ENCODE data around the gene ATG2B.
"Not testable (repeated sequence)": the region's sequence is repeated elsewhere in the genome, so short reads cannot be mapped to it uniquely, and the experiment has no call there.

ATG2B gene

GRCh38 chr14:96252323-96252998 is 110.7 kb downstream of the ATG2B start:
- no peak for DNase-seq (ENCODE audit: low spot score)

GRCh38 chr14:96251656-96252155 is 111.4 kb downstream of the ATG2B start:
- no peak for DNase-seq (ENCODE audit: low spot score)

GRCh38 chr14:96250485-96250884 is 112.7 kb downstream of the ATG2B start:
- no peak for DNase-seq (ENCODE audit: low spot score)

- DNase-seq (ENCODE audit: low spot score): no peak
Measured at GRCh38 chr14:96249029-96249428, 114.1 kb downstream of the ATG2B start.

DNA sequence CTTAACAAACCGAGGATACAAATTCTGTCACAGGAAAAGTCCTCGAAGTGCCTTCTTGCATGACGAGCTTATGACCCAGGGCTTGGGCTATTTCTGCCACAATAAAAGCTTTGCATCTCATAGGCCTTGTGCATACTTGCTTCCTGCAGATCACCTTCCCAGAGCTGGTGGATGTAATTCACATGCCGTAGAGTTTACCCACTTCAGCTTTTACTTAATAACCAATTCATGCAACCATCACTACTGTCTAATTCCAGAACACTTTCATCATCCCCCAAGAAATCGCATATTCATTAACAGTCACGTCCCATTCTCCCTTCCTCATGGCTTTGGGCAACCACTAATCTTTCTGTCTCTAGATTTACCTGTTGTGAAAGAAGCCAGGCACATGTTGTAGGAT is 116.1 kb downstream of the ATG2B start:
- no peak for DNase-seq (ENCODE audit: low spot score)

DNA sequence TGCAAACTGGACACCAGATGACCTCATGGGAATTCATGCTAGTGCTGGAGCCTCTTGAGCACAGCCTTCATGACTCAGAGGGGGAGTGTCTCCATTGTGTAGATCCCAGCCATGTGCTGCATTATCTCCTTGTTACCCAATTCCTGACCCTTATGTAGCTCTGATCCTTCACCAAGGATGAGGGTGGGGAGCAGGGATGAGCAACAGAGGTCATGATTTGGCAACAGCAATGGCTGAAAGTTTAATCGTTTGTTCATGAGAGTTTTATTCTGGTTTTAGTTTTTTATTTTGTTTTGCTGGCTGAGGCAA is 116.6 kb downstream of the ATG2B start:
- DNase-seq (ENCODE audit: low spot score): no peak

DNA sequence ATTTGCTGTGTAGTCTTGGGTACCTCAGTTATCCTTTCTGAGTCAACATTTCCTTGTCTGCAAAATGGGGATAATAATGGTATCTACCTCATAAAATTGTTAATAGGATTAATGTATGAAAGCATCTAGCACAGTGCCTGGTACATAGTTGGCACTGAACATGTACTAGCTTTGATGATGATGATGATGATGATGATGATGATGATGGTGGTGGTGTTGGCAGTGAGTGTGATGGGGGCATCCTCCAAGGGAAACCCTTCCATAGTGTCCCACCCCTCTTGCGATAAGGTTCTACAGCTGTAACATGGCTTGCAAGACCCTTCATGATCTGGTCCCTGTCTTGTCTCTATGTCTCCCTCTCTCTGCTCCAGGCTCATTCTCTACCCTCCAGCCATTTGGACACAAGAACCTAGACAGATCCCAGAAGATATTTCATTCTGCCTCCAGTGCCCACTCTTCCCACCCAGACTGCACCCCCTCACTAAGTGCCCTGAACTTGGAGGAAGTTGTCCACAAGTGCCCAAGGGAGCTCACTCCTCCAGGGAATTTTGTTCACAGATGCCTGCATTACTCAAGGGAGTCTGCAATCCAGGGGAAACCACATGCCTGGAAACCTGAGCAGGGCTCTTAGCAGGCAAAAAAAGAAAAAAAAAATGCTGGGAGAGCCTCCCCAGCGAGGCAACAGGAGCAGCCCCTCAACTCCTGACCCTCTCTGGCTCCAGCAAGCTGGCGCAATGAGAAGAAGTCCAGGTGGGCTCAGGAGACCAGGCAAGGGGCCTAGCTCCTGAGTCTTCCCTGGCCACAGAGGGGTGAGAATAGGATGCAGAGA is 117.2 kb downstream of the ATG2B start:
- no peak for DNase-seq (ENCODE audit: low spot score)

DNA sequence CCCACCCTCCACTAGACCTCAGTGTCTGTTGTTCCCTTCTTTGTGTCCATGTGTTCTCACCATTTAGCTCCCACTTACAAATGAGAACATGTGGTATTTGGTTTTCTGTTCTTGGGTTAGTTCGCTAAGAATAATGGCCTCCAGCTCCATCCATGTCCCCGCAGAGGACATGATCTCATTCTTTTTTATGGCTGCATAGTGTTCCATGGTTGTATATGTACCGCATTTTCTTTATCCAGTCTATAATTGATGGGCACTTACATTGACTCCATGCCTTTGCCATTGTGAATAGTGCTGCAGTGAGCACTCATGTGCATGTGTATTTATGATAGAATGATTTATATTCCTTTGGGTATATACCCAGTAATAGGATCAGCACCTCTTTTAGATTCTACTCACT is 118.1 kb downstream of the ATG2B start:
- not testable (repeated sequence) for DNase-seq (ENCODE audit: low spot score)

- DNase-seq (ENCODE audit: low spot score): no peak
Measured at GRCh38 chr14:96243785-96244184, 119.4 kb downstream of the ATG2B start.

DNA sequence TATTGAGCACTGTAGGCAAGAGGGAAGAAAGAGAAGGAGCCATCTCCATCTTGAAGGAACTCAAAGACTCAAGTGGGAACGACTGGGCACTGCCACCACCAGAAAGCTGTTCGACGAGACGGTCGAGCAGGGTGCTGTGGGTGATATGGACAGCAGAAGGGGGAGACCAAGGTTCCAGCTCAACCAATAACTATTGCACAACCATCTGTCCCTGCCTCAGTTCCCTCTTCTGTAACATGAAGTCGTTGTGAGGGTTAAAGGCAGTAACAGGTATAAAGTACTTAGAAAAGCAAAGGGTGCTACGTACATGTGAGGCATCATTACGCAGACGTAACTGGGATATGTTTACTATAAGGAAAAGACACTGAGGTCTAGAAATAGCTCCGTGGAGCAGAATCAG is 121.0 kb downstream of the ATG2B start:
- no peak for DNase-seq (ENCODE audit: low spot score)

DNA sequence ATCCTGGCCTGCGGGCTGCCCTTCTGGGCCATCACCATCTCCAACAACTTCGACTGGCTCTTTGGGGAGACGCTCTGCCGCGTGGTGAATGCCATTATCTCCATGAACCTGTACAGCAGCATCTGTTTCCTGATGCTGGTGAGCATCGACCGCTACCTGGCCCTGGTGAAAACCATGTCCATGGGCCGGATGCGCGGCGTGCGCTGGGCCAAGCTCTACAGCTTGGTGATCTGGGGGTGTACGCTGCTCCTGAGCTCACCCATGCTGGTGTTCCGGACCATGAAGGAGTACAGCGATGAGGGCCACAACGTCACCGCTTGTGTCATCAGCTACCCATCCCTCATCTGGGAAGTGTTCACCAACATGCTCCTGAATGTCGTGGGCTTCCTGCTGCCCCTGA is 122.5 kb downstream of the ATG2B start:
- DNase-seq (ENCODE audit: low spot score): no peak

DNA sequence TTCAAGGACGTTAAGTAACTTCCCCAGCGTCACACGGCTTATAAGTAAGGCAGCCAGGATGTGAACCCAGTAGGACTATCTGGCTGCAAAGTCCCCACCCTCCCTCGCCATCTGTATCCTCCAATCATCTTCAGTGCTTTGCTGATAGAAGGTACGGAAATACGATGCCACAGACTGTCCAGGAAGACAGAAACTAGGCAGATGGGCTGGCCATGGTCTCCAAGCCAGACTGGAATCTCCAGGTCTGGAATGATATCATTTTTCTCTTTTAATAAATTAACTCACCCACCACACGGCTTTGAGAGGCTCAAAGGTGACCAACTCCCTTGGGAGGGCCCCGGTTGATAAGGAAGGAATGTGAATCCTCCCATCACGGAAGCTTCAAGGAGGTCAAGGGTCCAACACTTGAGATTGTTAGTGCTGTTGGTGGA is 123.4 kb downstream of the ATG2B start:
- no peak for DNase-seq (ENCODE audit: low spot score)

DNA sequence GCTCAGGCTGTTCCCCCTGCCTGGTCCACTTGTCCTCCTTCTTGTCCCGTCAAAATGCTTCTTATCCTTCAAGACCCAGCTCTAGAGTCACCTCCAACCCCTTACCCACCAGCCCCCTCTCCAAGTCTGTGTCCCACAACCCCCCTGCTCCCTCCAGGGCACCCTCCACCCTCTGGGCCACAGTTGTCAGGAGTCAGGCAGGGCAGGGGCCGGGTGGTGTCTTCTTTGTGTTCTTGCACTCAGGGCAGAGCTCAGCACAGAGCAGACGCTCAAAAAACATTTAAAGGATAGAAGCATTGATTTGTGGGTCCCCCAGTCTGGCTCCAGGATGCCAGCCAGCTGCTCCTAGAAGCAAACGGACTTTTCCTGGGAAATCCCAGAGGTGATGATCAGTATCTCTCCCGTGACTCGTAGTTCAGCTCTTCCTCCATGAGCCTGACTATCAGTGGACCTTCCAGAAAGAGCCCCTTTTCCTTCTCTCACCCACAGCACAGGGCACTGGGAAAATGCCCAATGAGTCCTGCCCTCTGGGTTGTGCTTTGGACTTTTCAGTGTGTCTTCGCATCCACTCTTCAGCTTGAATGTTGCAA is 124.4 kb downstream of the ATG2B start:
- DNase-seq (ENCODE audit: low spot score): no peak

GRCh38 chr14:96237641-96238040 is 125.5 kb downstream of the ATG2B start:
- no peak for DNase-seq (ENCODE audit: low spot score)

DNA sequence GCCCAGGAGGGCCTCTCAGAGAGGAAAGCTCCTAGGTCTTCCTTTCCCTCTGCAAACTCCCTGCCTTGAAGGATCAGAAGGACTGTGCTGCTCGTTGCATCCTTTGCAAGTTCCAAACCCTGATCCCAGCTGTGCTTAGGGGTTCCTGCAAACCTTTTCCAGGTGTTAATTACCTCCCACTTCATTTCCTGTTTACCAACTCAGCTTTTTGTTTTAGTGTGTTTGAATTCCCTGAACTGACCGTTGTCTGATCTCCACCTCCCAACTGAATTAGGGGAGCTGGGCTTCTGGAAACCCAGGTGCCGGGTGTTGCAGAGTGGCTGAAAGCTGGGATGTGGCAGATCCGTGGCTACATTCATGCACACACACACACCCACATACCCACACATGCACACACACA is 127.7 kb downstream of the ATG2B start:
- no peak for DNase-seq (ENCODE audit: low spot score)

- DNase-seq (ENCODE audit: low spot score): no peak
Measured at GRCh38 chr14:96233661-96234060, 129.5 kb downstream of the ATG2B start.

GRCh38 chr14:96232506-96232905 is 130.6 kb downstream of the ATG2B start:
- no peak for DNase-seq (ENCODE audit: low spot score)

DNA sequence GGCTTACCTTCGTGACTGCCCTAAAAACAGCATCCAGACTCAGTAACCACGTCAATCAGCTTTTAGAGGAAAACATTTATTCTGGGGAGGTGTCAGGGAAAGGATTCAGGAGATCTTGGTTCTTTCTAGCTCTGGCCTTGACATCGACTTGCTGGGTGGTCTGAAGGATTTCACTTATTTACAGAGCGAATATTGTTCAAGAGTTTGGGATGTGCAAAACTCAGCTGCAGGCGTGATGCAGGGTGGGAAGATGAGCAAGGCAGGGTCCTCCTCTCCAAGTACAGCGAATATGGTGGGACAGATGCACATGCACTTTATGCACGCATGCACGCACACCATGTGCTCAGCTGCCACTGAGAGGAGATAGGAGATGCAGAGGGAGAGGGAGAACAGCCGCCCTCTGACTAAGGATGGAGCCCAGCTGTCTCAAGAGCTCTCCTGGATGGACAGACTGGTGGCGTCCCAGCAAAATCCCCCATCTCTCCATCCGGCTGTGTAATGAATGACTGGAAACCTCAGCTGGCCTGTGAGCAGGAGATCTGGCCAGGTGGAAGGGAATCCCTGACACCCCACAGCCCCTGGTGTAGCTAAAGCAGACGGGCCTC is 131.5 kb downstream of the ATG2B start:
- no peak for DNase-seq (ENCODE audit: low spot score)

GRCh38 chr14:96231056-96231455 is 132.1 kb downstream of the ATG2B start:
- DNase-seq (ENCODE audit: low spot score): no peak

DNA sequence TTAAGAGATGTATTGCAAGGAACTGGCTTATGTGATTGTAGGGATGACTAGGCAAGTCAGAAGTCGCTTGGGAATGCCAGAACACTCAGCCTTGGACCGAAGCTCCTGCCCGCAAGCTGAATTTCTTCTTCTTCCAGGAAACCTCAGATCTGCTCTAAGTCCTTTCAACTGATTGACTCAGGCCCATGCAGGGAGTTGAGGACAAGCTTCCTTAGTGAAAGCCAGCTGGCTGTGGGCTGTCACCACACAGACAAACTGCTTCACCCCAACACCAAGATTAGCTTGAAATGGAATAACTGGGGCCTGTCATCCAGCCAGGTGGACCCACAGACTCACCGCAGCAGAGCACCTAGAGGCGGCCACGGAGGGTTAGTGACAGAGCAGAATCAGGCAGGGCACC is 133.8 kb downstream of the ATG2B start:
- no peak for DNase-seq (ENCODE audit: low spot score)

Measured in hematopoietic multipotent progenitor cell treated with erythropoietin and hydrocortisone succinate and interleukin-3 and kit ligand, for 15 days (in vitro differentiated cells).